ENCODE measurements around the gene DYNLT4. TPM values are rescaled to one million over a fixed set of nuclear protein-coding genes. Genes with fewer than 3 reads are reported as not detected.

The DYNLT4 gene
- total and polyA plus RNA-seq, 2 of the 13 experiments (the other 11 are each of a cell fraction or from before 2014, with no cell fraction given) = 0.77 TPM; not detected in 1

GRCh38 chr1:44808938-44809917 lies 2.1 kb upstream of the DYNLT4 start (continued):
- no peak for TF ChIP-seq HNF1A (IDR thresholded peaks at IDR 0.05; ENCODE audit: low read depth)
- TF ChIP-seq HNF1A (CRISPR knock-in tag; IDR thresholded peaks at IDR 0.05; ENCODE audit: borderline replicate concordance) = peak; percentile 6; the same call in 1 of the 2 replicates
- no peak for TF ChIP-seq BCL3 (CRISPR knock-in tag; IDR thresholded peaks at IDR 0.05)
- no peak for TF ChIP-seq CC2D1A (CRISPR knock-in tag; IDR thresholded peaks at IDR 0.05)
- peak; percentile 6; the same call in 1 of the 2 replicates for TF ChIP-seq ZNF598 (CRISPR knock-in tag; IDR thresholded peaks at IDR 0.05; ENCODE audit: borderline replicate concordance)
- TF ChIP-seq ZNF772 (CRISPR knock-in tag; IDR thresholded peaks at IDR 0.05) = peak; percentile 78; the same call in 1 of the 2 replicates
- TF ChIP-seq NFATC3 (CRISPR knock-in tag; IDR thresholded peaks at IDR 0.05) = no peak
- no peak for TF ChIP-seq ZNF10 (CRISPR knock-in tag; IDR thresholded peaks at IDR 0.05; ENCODE audit: borderline replicate concordance, low read depth)
- no peak for TF ChIP-seq HNRNPH1 (optimal IDR thresholded peaks at IDR 0.05; ENCODE audit: low read depth, low read length)
- TF ChIP-seq BRCA1 (CRISPR knock-in tag; IDR thresholded peaks at IDR 0.05) = peak; percentile 9; the same call in 1 of the 2 replicates
- TF ChIP-seq U2AF2 (IDR thresholded peaks at IDR 0.05; ENCODE audit: low read depth, low read length) = no peak
- no peak for TF ChIP-seq NFE2L2 (IDR thresholded peaks at IDR 0.05; ENCODE audit: low read length)
- no peak for TF ChIP-seq PREB (CRISPR knock-in tag; IDR thresholded peaks at IDR 0.05)
- TF ChIP-seq HMGXB3 (CRISPR knock-in tag; IDR thresholded peaks at IDR 0.05; ENCODE audit: borderline replicate concordance) = no peak; the same call in 1 of the 2 replicates
